Spinal cord (tissue), 10 donors: ENCODE results near the gene PSMD5. TPM values are rescaled to one million over a fixed set of nuclear protein-coding genes. Genes with fewer than 3 reads are reported as not detected.
A peak's percentile ranks its signal among the peaks of the same experiment; 100 is the strongest.

ENCODE experiments used
- DNase-seq, 6 donors: peaks; one replicate each; pipeline versions ENCODE4 v3.0.0 to v3.0.0-alpha.2; 2013 to 2015; ENCODE audit warnings: low spot score in 6 of 6, low read depth in 4 of 6
- H3K27ac ChIP-seq: one replicate; pipeline ENCODE4 v1.5.1; 2013; ENCODE audit warnings: low read depth, low read length, control low read depth
- H3K27me3 ChIP-seq: one replicate; pipeline ENCODE4 v1.6.1; 2013; ENCODE audit warnings: low read length; ENCODE audit not compliant: control insufficient read depth, insufficient read depth
- H3K36me3 ChIP-seq: one replicate; pipeline ENCODE4 v1.6.1; 2013; ENCODE audit warnings: low read length; ENCODE audit not compliant: control insufficient read depth, insufficient read depth
- H3K4me1 ChIP-seq: one replicate; pipeline ENCODE4 v1.6.1; 2013; ENCODE audit warnings: low read length; ENCODE audit not compliant: control insufficient read depth, insufficient read depth
- H3K4me3 ChIP-seq: one replicate; pipeline ENCODE4 v1.5.1; 2013; ENCODE audit warnings: low read depth, low read length, control low read depth
- H3K9me3 ChIP-seq: one replicate; pipeline ENCODE4 v1.6.1; 2013; ENCODE audit warnings: low read length; ENCODE audit not compliant: control insufficient read depth, insufficient read depth
- WGBS: methylation state at CpG from one replicate; pipeline ENCODE4 v1.1.5; 2013; ENCODE audit warnings: missing lambda C conversion rate; ENCODE audit not compliant: insufficient coverage; 5-methylcytosine and 5-hydroxymethylcytosine counted together
- polyA plus RNA-seq, 2 donors: library from polyadenylated mRNA; unstranded; fragments of 120-200 nt; gene quantifications; one replicate each; pipeline ENCODE4 v1.2.1, GENCODE V29; 2013; ENCODE audit not compliant: insufficient read length in 2 of 2
- total RNA-seq, 2 donors: library from RNA; depleted of rRNA in 1 of 2; stranded (reverse); fragments of 120-200 nt in 1 of 2; fragments of >200 nt in 1 of 2; gene quantifications; one replicate each; pipeline versions ENCODE4 v1.2.3 to v1.2.4, GENCODE V29; 2013 to 2014
- donor health status: healthy.

The PSMD5 gene
- total and polyA plus RNA-seq, 4 donors: 21.0 to 32.0 (median 24.9) TPM

- no peaks in the 10 kb centered on the region for H3K27me3 ChIP-seq
- peak overlapping the region; percentile 63 for H3K4me3 ChIP-seq
- 82% methylated on average over 14 of the region's 15 CpGs for WGBS
- H3K36me3 ChIP-seq: peaks cover 47% of the 10 kb centered on the region
- no peak for DNase-seq
- H3K4me1 ChIP-seq: peaks cover 22% of the 10 kb centered on the region
- H3K27ac ChIP-seq: no peak overlapping the region
- no peaks in the 10 kb centered on the region for H3K9me3 ChIP-seq
These were observed 25.1 kb upstream of the PSMD5 start for GRCh38 chr9:120867676-120868338.

- H3K9me3 ChIP-seq: no peaks in the 10 kb centered on the region
- peaks cover 53% of the 10 kb centered on the region for H3K36me3 ChIP-seq
- no peak overlapping the region for H3K27ac ChIP-seq
- H3K4me3 ChIP-seq: no peak overlapping the region
- peaks cover 22% of the 10 kb centered on the region for H3K4me1 ChIP-seq
- 98% methylated on average over 5 of the region's 6 CpGs for WGBS
- DNase-seq: no peak
- no peaks in the 10 kb centered on the region for H3K27me3 ChIP-seq
These were observed 23.9 kb upstream of the PSMD5 start for GRCh38 chr9:120866651-120867050.

DNA sequence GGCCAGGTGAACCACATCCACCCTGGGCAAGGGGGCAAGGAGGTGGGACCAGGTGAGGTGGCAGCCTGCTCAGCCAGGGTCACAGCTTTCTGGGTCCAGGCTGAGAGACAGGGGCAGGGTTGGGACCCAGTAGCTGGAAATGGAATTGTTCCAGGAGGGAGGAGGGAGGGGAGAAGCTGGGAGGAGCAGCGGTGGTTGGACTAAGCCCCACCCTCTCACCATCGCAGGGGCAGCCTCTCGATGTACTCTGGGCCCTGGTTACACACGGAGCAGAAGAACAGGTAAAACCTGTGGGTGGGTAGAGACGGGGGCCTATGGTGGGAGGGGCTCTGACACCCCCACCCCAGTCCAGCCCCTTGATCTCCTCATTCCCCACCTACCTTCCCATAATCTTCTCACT lies 23.1 kb upstream of the PSMD5 start:
- no CpG with 5 or more reads among the region's 5 CpGs for WGBS
- peaks cover 60% of the 10 kb centered on the region for H3K36me3 ChIP-seq
- no peak overlapping the region for H3K27ac ChIP-seq
- H3K4me1 ChIP-seq: peaks cover 22% of the 10 kb centered on the region
- no peak overlapping the region for H3K4me3 ChIP-seq
- H3K27me3 ChIP-seq: no peaks in the 10 kb centered on the region
- no peaks in the 10 kb centered on the region for H3K9me3 ChIP-seq
- no peak for DNase-seq

DNA sequence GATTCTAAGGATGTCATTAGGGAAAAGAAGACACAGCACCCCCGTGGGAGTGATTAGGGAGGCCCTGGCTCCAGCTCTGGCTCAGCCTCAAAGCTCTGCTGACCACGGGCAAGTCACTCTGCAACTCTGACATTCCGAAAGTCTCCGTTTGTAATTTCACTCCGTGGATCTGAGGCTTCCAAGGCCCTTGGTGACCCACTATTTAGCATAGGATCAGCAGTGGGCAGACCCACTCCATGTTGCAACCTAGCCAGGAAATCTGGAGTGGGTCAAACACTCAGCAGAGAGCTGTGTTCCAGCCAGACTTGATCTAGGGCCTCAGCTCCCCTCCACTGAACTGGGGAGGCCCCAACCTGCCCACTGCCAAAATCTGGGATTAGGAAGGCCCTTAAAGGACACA lies 22.5 kb upstream of the PSMD5 start:
- H3K4me1 ChIP-seq: peaks cover 20% of the 10 kb centered on the region
- no peaks in the 10 kb centered on the region for H3K9me3 ChIP-seq
- H3K36me3 ChIP-seq: peaks cover 63% of the 10 kb centered on the region
- no peak for DNase-seq
- WGBS: 74% methylated on average over 5 of the region's 5 CpGs
- no peak overlapping the region for H3K4me3 ChIP-seq
- no peaks in the 10 kb centered on the region for H3K27me3 ChIP-seq
- H3K27ac ChIP-seq: no peak overlapping the region

DNA sequence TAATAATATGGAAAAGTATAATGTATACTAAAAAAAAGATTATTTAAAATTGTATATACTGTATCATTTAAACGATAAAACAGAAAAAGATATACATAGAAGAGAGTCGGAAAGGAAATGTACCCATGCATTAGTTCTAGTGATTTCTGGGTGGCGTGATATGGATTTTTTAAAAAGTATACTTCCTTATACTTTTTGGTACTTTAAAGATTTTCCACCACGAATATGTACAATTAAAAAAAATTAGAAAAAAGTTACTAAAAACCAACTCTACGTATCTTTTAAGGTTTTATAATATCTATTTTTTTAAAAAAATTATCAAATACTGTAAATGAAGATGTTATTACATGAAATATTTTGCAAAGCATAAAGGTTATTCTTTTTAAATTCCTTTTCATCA lies 22.0 kb upstream of the PSMD5 start:
- no peaks in the 10 kb centered on the region for H3K9me3 ChIP-seq
- H3K27me3 ChIP-seq: no peaks in the 10 kb centered on the region
- no peak overlapping the region for H3K4me3 ChIP-seq
- peaks cover 63% of the 10 kb centered on the region for H3K36me3 ChIP-seq
- H3K4me1 ChIP-seq: peaks cover 16% of the 10 kb centered on the region
- no peak overlapping the region for H3K27ac ChIP-seq
- DNase-seq: no peak
- no CpG with 5 or more reads among the region's 5 CpGs for WGBS

DNA sequence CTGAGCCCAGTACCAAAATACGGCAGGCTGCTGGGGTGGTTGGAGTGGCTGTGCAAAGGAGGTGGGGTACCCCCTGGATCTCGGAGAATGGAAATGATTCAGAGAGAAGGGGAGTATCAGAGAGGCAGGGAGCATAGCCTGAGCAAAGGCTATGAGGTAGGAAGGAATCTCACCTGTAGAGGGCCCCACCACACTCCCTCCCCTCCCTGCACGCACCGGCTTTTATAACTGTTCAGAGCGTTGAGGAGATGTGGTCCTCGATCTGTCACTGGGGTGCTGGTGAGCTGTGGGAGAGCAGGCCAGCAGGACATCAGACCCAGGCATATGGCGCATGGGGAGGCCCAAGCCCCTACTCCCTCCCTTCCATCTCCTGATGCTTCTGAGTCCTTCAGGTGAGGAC lies 21.1 kb upstream of the PSMD5 start:
- H3K4me3 ChIP-seq: no peak overlapping the region
- H3K36me3 ChIP-seq: peaks cover 64% of the 10 kb centered on the region
- no peak for DNase-seq
- H3K4me1 ChIP-seq: peaks cover 7% of the 10 kb centered on the region
- no peaks in the 10 kb centered on the region for H3K9me3 ChIP-seq
- H3K27ac ChIP-seq: no peak overlapping the region
- no peaks in the 10 kb centered on the region for H3K27me3 ChIP-seq
- WGBS: 60% methylated on average over 1 of the region's 7 CpGs

DNA sequence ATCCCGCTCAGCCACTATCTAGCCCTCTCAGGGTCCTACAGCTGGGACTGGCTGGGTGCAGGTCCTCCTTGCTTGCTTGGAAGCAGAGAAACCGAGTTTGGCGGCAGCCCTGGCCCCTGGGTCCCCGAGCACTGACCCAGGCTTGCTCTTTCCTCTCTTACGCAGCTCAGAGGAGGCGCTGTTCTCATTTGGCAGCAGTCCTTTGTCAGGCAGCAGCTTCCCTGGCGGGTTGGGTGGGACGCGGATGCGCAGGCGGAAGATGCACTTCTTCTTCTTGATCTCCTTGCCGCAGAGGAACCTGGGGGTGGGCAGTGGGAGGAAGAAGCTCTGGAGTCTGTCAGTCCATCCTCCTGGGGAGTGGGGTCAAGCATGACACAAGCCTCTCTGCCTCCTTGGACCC lies 19.7 kb upstream of the PSMD5 start:
- WGBS: 79% methylated on average over 12 of the region's 12 CpGs
- DNase-seq: no peak
- H3K36me3 ChIP-seq: peaks cover 77% of the 10 kb centered on the region
- H3K9me3 ChIP-seq: no peaks in the 10 kb centered on the region
- H3K4me1 ChIP-seq: peaks cover 5% of the 10 kb centered on the region
- no peak overlapping the region for H3K27ac ChIP-seq
- H3K27me3 ChIP-seq: no peaks in the 10 kb centered on the region
- no peak overlapping the region for H3K4me3 ChIP-seq

GRCh38 chr9:120861935-120862334 lies 19.2 kb upstream of the PSMD5 start:
- Histone ChIP-seq H3K4me1 (peaks cover 10% of the 10 kb centered on the region), H3K4me3 (no peak overlapping the region), H3K27me3 (no peaks in the 10 kb centered on the region), H3K27ac (no peak overlapping the region), H3K36me3 (peaks cover 81% of the 10 kb centered on the region), H3K9me3 (no peaks in the 10 kb centered on the region)
- WGBS: 98% methylated on average over 5 of the region's 6 CpGs
- no peak for DNase-seq

GRCh38 chr9:120860083-120860482 lies 17.4 kb upstream of the PSMD5 start:
- DNase-seq: no peak
- Histone ChIP-seq H3K27ac (no peak overlapping the region), H3K4me3 (no peak overlapping the region), H3K9me3 (no peaks in the 10 kb centered on the region), H3K27me3 (no peaks in the 10 kb centered on the region), H3K36me3 (peaks cover 74% of the 10 kb centered on the region), H3K4me1 (peaks cover 20% of the 10 kb centered on the region)
- WGBS: 94% methylated on average over 11 of the region's 11 CpGs

- Histone ChIP-seq H3K27ac (no peak overlapping the region), H3K27me3 (no peaks in the 10 kb centered on the region), H3K36me3 (peaks cover 74% of the 10 kb centered on the region), H3K9me3 (no peaks in the 10 kb centered on the region), H3K4me1 (peaks cover 20% of the 10 kb centered on the region), H3K4me3 (no peak overlapping the region)
- no peak for DNase-seq
- 67% methylated on average over 5 of the region's 6 CpGs for WGBS
These were observed 16.6 kb upstream of the PSMD5 start for GRCh38 chr9:120859361-120859760.
